Keratinocyte (primary cell): Measurements from ENCODE around the gene TOMM22. TPM values are rescaled to one million over a fixed set of nuclear protein-coding genes. Genes with fewer than 3 reads are reported as not detected.

Experiments
- DNase-seq: peaks from one replicate; pipeline ENCODE4 v3.0.0-alpha.2; 2011; ENCODE audit warnings: low read depth, missing footprints, low spot score
- FAIRE-seq: peaks from 2 replicates; lab custom pipeline; 2011; peaks lifted over from hg19 to GRCh38; lab: Jason Lieb, UNC
- H2AFZ ChIP-seq: 2 replicates; pipeline ENCODE4 v1.6.0; 2012; ENCODE audit warnings: low read length, control low read depth, inconsistent platforms; ENCODE audit not compliant: control insufficient read depth
- H3K27ac ChIP-seq: 2 replicates; pipeline ENCODE4 v1.5.1; 2011; ENCODE audit warnings: low read length; ENCODE audit not compliant: control insufficient read depth, insufficient read depth
- H3K27me3 ChIP-seq: 3 replicates; pipeline ENCODE4 v1.6.0; 2011; ENCODE audit warnings: low read length; ENCODE audit not compliant: control insufficient read depth, insufficient read depth; ENCODE audit errors: extremely low read depth
- H3K36me3 ChIP-seq, 2 experiments: 2 replicates in 1 of 2; 3 replicates in 1 of 2; pipeline ENCODE4 v1.5.1; 2011; ENCODE audit warnings: low read length in 2 of 2, mild to moderate bottlenecking in 1 of 2; ENCODE audit not compliant: control insufficient read depth in 2 of 2, insufficient read depth in 2 of 2; ENCODE audit errors: extremely low read depth in 1 of 2
- H3K4me1 ChIP-seq: 3 replicates; pipeline ENCODE4 v1.5.1; 2011; ENCODE audit warnings: low read length; ENCODE audit not compliant: control insufficient read depth, insufficient read depth; ENCODE audit errors: extremely low read depth
- H3K4me2 ChIP-seq: 3 replicates; pipeline ENCODE4 v1.6.0; 2011; ENCODE audit warnings: low read depth, low read length; ENCODE audit not compliant: control insufficient read depth, insufficient read depth; ENCODE audit errors: extremely low read depth
- H3K4me3 ChIP-seq, 3 experiments: fragments of 200-600 bp in 1 of 3; sonication (generic) in 1 of 3; 2 replicates in 2 of 3; 3 replicates in 1 of 3; pipeline ENCODE4 v1.5.1; 2011 to 2016; ENCODE audit warnings: low read length in 3 of 3, mild to moderate bottlenecking in 3 of 3, control low read depth in 2 of 3, inconsistent platforms in 1 of 3, low read depth in 1 of 3, mixed read lengths in 1 of 3, mixed run types in 1 of 3, moderate library complexity in 1 of 3; ENCODE audit not compliant: control insufficient read depth in 2 of 3, insufficient read depth in 2 of 3; ENCODE audit errors: extremely low read depth in 1 of 3
- H3K79me2 ChIP-seq: 2 replicates; pipeline ENCODE4 v1.6.0; 2012; ENCODE audit warnings: low read length; ENCODE audit not compliant: control insufficient read depth, insufficient read depth
- H3K9ac ChIP-seq: 3 replicates; pipeline ENCODE4 v1.6.0; 2011; ENCODE audit warnings: low read length; ENCODE audit not compliant: control insufficient read depth, insufficient read depth; ENCODE audit errors: extremely low read depth
- H3K9me1 ChIP-seq: 3 replicates; pipeline ENCODE4 v1.6.0; 2011; ENCODE audit warnings: low read length; ENCODE audit not compliant: control insufficient read depth, insufficient read depth; ENCODE audit errors: extremely low read depth
- H3K9me3 ChIP-seq: 2 replicates; pipeline ENCODE4 v1.5.1; 2012; ENCODE audit warnings: low read depth, low read length; ENCODE audit not compliant: control insufficient read depth
- H4K20me1 ChIP-seq: 3 replicates; pipeline ENCODE4 v1.6.0; 2011; ENCODE audit warnings: low read length; ENCODE audit not compliant: control insufficient read depth, insufficient read depth; ENCODE audit errors: extremely low read depth
- CTCF ChIP-seq, 3 experiments: IDR thresholded peaks in 1 of 3; conservative IDR thresholded peaks in 1 of 3; optimal IDR thresholded peaks in 1 of 3; 2 replicates in 2 of 3; 3 replicates in 1 of 3; pipeline versions ENCODE3 to v1.5.1; 2011; ENCODE audit warnings: low read length in 3 of 3, mild to moderate bottlenecking in 3 of 3, moderate library complexity in 2 of 3, control low read depth in 1 of 3, inconsistent platforms in 1 of 3; ENCODE audit not compliant: insufficient read depth in 2 of 3; ENCODE audit errors: extremely low read depth in 1 of 3
- EZH2 ChIP-seq: IDR thresholded peaks from one replicate; pipeline ENCODE4 v1.6.1; 2012; ENCODE audit warnings: inconsistent platforms, mild to moderate bottlenecking, low read length, moderate library complexity
- dilution Hi-C: fragments of 300-500 bp; cut with MboI; formaldehyde crosslinking; loops from one replicate; pipeline ENCODE4 v1.7.0; 2020; ENCODE audit warnings: low sequenced_read_pairs; ENCODE audit not compliant: extremely low pct_ligation_motif_present
- polyA plus RNA-seq, 5 experiments: library from polyadenylated mRNA; depleted of rRNA in 3 of 5; stranded (reverse) in 3 of 5; stranded (forward) in 1 of 5; unstranded in 1 of 5; fragments of >200 nt; gene quantifications; 1 replicate in 1 of 5; 2 replicates in 3 of 5; 3 replicates in 1 of 5; pipeline versions ENCODE4 v1.2.1 to v1.2.3, GENCODE V29; 2011 to 2012; ENCODE audit warnings: missing spikeins in 2 of 5, low read depth in 1 of 5, low replicate concordance in 1 of 5

TOMM22 gene
- polyA plus RNA-seq, 1 donor (not counting 4 experiments of a cell fraction or from before 2014, with no cell fraction given), result 81.8 TPM

GRCh38 chr22:38699143-38699542, 17.4 kb downstream of the TOMM22 start:
- dilution Hi-C loops, result no loop called here
- Histone ChIP-seq H3K9ac (peak overlapping the region; percentile 93), H3K9me3 (no peaks in the 10 kb centered on the region), H3K36me3 (peaks cover 1 to 11% of the 10 kb centered on the region in 2 experiments), H3K4me2 (peak overlapping the region; percentile 89), H3K4me1 (peaks cover 45% of the 10 kb centered on the region), H4K20me1 (no peaks in the 10 kb centered on the region), H2AFZ (no peak overlapping the region), H3K27ac (peak overlapping the region; percentile 94), H3K27me3 (no peaks in the 10 kb centered on the region), H3K79me2 (peaks cover 52% of the 10 kb centered on the region), H3K9me1 (no peaks in the 10 kb centered on the region), H3K4me3 (peak overlapping the region; percentile 68 to 81 (median 74))
- no peak for FAIRE-seq
- DNase-seq, result no peak
- no peak for TF ChIP-seq EZH2
- TF ChIP-seq CTCF (optimal IDR thresholded peaks at IDR 0.05 in 1 of 3, IDR thresholded peaks at IDR 0.05 in 1 of 3, conservative IDR thresholded peaks at IDR 0.05 in 1 of 3; ENCODE audit: extremely low read depth in 1 of 3, insufficient read depth in 2 of 3, low read length in 3 of 3), result no peak

- H4K20me1 ChIP-seq, result no peaks in the 10 kb centered on the region
- TF ChIP-seq CTCF (optimal IDR thresholded peaks at IDR 0.05 in 1 of 3, IDR thresholded peaks at IDR 0.05 in 1 of 3, conservative IDR thresholded peaks at IDR 0.05 in 1 of 3; ENCODE audit: extremely low read depth in 1 of 3, insufficient read depth in 2 of 3, low read length in 3 of 3), result no peak
- TF ChIP-seq EZH2, result no peak
- peak overlapping the region; percentile 68 to 81 (median 74) for H3K4me3 ChIP-seq
- peaks cover 0 to 8% of the 10 kb centered on the region in 2 experiments for H3K36me3 ChIP-seq
- no peaks in the 10 kb centered on the region for H3K9me1 ChIP-seq
- H3K9me3 ChIP-seq, result no peaks in the 10 kb centered on the region
- H3K27ac ChIP-seq, result peak overlapping the region; percentile 94
- H3K27me3 ChIP-seq, result no peaks in the 10 kb centered on the region
- dilution Hi-C loops, result no loop called here
- FAIRE-seq, result no peak
- H3K4me1 ChIP-seq, result peaks cover 49% of the 10 kb centered on the region
- H2AFZ ChIP-seq, result no peak overlapping the region
- no peak for DNase-seq
- peak overlapping the region; percentile 93 for H3K9ac ChIP-seq
- H3K4me2 ChIP-seq, result peak overlapping the region; percentile 89
- H3K79me2 ChIP-seq, result peaks cover 47% of the 10 kb centered on the region
Measured at GRCh38 chr22:38699784-38700183, 18.0 kb downstream of the TOMM22 start.
